ENCODE measurements around the gene CHST8.

CHST8 gene

GRCh38 chr19:33621811-33622504, at the start of gene CHST8:
TSS of gene CHST8 (plus strand) at chr19:33621953. CDS start at chr19:33689262, 67,309 bp downstream.
- peak; percentile 16; the same call in 1 of the 2 replicates for TF ChIP-seq CTCF (conservative IDR thresholded peaks at IDR 0.05)
- peak within 1 kb of the TSS; percentile 68 for H3K27ac ChIP-seq

- TF ChIP-seq CTCF (conservative IDR thresholded peaks at IDR 0.05), result no peak
- H3K27ac ChIP-seq, result no peak overlapping the region
These were observed 48.8 kb upstream of the CHST8 start for GRCh38 chr19:33572929-33573328.

- H3K27ac ChIP-seq, result no peak overlapping the region
- TF ChIP-seq CTCF (conservative IDR thresholded peaks at IDR 0.05), result no peak
These were observed 46.9 kb upstream of the CHST8 start for GRCh38 chr19:33574824-33575223.

GRCh38 chr19:33578697-33579096, 43.1 kb upstream of the CHST8 start:
- H3K27ac ChIP-seq, result peak overlapping the region; percentile 98
- TF ChIP-seq CTCF (conservative IDR thresholded peaks at IDR 0.05), result no peak

GRCh38 chr19:33580026-33580644, 41.6 kb upstream of the CHST8 start:
- peak overlapping the region; percentile 98 for H3K27ac ChIP-seq
- no peak for TF ChIP-seq CTCF (conservative IDR thresholded peaks at IDR 0.05)

GRCh38 chr19:33580645-33581037, 41.1 kb upstream of the CHST8 start:
- peak overlapping the region; percentile 98 for H3K27ac ChIP-seq
- peak; percentile 31 for TF ChIP-seq CTCF (conservative IDR thresholded peaks at IDR 0.05)

GRCh38 chr19:33582914-33583313, 38.8 kb upstream of the CHST8 start:
- no peak overlapping the region for H3K27ac ChIP-seq
- TF ChIP-seq CTCF (conservative IDR thresholded peaks at IDR 0.05), result no peak
